ENCODE data around the gene CLEC16A.

The CLEC16A gene

DNA sequence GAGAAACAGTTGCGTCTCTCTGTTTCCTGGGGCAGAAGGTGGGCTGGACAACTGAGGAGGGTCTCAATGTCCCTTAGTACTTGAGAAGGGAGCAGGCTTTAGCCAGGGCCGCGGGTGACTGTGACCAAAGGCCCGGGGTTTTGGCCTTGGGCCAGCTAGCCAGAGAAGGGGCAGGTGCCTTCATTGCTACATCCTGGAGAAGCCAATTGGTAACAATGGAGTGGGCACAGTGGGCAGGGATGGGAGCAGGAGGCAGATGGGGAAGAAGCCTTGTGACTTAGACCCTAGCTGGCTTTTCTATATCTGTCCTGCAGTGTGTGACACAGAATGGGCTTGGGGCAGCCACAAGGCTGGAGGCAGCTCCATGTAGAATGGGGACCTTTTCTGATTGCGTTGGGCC is 46.0 kb downstream of the CLEC16A start:
- Histone ChIP-seq H3K4me1 (ENCODE audit: control insufficient read depth, low read length) (0 out of 2 replicates have a peak, but pooled peaks cover 5% of the 10 kb centered on the region), H3K79me2 (ENCODE audit: control insufficient read depth, low read length) (no peaks in the 10 kb centered on the region), H3K36me3 (ENCODE audit: control insufficient read depth, low read length) (peaks cover 44% of the 10 kb centered on the region), H3K27ac (ENCODE audit: low read depth, low read length) (no peak overlapping the region), H3K9me3 (ENCODE audit: control insufficient read depth, insufficient read depth, low read length) (no peaks in the 10 kb centered on the region), H3K27me3 (ENCODE audit: control insufficient read depth, low read length) (no peaks in the 10 kb centered on the region), H3K4me3 (ENCODE audit: low read length) (no peak overlapping the region), H3K4me2 (ENCODE audit: low read length) (no peak overlapping the region), H4K20me1 (ENCODE audit: control insufficient read depth, insufficient read depth, low read depth, low read length) (no peaks in the 10 kb centered on the region), H3F3A (ENCODE audit: control insufficient read depth, insufficient read depth) (no peaks in the 10 kb centered on the region), H3K9me2 (replicated peaks; ENCODE audit: control insufficient read depth, low read length) (no peaks in the 10 kb centered on the region)
- TF ChIP-seq, protein P1, sequence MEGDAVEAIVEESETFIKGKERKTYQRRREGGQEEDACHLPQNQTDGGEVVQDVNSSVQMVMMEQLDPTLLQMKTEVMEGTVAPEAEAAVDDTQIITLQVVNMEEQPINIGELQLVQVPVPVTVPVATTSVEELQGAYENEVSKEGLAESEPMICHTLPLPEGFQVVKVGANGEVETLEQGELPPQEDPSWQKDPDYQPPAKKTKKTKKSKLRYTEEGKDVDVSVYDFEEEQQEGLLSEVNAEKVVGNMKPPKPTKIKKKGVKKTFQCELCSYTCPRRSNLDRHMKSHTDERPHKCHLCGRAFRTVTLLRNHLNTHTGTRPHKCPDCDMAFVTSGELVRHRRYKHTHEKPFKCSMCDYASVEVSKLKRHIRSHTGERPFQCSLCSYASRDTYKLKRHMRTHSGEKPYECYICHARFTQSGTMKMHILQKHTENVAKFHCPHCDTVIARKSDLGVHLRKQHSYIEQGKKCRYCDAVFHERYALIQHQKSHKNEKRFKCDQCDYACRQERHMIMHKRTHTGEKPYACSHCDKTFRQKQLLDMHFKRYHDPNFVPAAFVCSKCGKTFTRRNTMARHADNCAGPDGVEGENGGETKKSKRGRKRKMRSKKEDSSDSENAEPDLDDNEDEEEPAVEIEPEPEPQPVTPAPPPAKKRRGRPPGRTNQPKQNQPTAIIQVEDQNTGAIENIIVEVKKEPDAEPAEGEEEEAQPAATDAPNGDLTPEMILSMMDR (IDR thresholded peaks at IDR 0.05; ENCODE audit: low read depth, low read length, poor library complexity, severe bottlenecking): no peak
- TF ChIP-seq EZH2phosphoT487 (IDR thresholded peaks at IDR 0.05; ENCODE audit: borderline replicate concordance, low read length): no peak

DNA sequence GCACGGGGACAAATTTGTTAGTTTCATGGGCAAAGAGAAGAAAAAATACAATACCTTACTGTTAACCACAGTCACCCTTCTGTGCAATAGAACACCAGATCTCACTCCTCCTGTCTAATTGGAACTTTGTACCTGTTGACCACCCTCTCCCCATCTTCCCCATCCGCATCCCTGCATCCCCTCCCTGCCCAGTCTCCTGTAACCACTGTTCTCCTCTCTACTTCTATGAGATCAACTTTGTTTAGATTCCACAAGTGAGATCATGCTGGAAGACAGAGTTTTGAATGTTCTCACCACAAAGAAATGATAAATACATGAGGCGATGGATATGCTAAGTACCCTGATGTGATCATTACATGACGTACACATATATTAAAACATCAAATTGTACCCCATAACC is 47.7 kb downstream of the CLEC16A start:
- Histone ChIP-seq H3K4me3 (ENCODE audit: low read length) (no peak overlapping the region), H3K27ac (ENCODE audit: low read depth, low read length) (no peak overlapping the region)

DNA sequence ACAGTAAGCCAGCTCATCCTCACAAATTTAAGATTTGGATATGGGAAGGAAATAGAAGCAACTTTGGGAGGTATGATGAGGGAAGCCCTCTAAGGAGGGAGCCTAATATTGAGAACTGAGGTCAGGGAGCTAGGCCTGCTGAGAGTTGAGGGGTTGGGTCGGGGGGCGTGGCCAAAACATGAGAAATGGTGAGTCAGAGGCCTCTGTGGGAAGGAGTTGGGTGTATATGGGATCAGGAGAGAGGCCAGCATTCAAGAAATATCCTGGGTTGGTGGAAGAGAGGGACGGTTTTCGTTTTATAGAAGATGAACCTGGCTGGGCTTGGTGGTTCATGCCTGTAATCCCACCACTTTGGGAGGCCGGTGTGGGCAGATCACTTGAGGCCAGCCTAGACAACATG is 48.4 kb downstream of the CLEC16A start:
- Histone ChIP-seq H3K9me2 (replicated peaks; ENCODE audit: control insufficient read depth, low read length) (no peaks in the 10 kb centered on the region), H3K4me3 (ENCODE audit: low read length) (no peak overlapping the region), H4K20me1 (ENCODE audit: control insufficient read depth, insufficient read depth, low read depth, low read length) (no peaks in the 10 kb centered on the region), H3K4me1 (ENCODE audit: control insufficient read depth, low read length) (no peaks in the 10 kb centered on the region), H3K4me2 (ENCODE audit: low read length) (no peak overlapping the region), H3K79me2 (ENCODE audit: control insufficient read depth, low read length) (no peaks in the 10 kb centered on the region), H3K27ac (ENCODE audit: low read depth, low read length) (no peak overlapping the region), H3K27me3 (ENCODE audit: control insufficient read depth, low read length) (no peaks in the 10 kb centered on the region), H3F3A (ENCODE audit: control insufficient read depth, insufficient read depth) (no peaks in the 10 kb centered on the region), H3K36me3 (ENCODE audit: control insufficient read depth, low read length) (peaks cover 42% of the 10 kb centered on the region), H3K9me3 (ENCODE audit: control insufficient read depth, insufficient read depth, low read length) (no peaks in the 10 kb centered on the region)
- no peak for TF ChIP-seq EZH2phosphoT487 (IDR thresholded peaks at IDR 0.05; ENCODE audit: borderline replicate concordance, low read length)
- TF ChIP-seq, protein P1 (IDR thresholded peaks at IDR 0.05; ENCODE audit: low read depth, low read length, poor library complexity, severe bottlenecking): no peak

More for the DNA sequence above, 47.7 kb downstream of the CLEC16A start:
- Histone ChIP-seq H3K9me3 (ENCODE audit: control insufficient read depth, insufficient read depth, low read length) (no peaks in the 10 kb centered on the region), H3K27me3 (ENCODE audit: control insufficient read depth, low read length) (no peaks in the 10 kb centered on the region), H3K79me2 (ENCODE audit: control insufficient read depth, low read length) (no peaks in the 10 kb centered on the region), H3F3A (ENCODE audit: control insufficient read depth, insufficient read depth) (no peaks in the 10 kb centered on the region), H3K4me2 (ENCODE audit: low read length) (no peak overlapping the region), H3K9me2 (replicated peaks; ENCODE audit: control insufficient read depth, low read length) (no peaks in the 10 kb centered on the region), H3K36me3 (ENCODE audit: control insufficient read depth, low read length) (peaks cover 46% of the 10 kb centered on the region), H3K4me1 (ENCODE audit: control insufficient read depth, low read length) (0 out of 2 replicates have a peak, but pooled peaks cover 5% of the 10 kb centered on the region), H4K20me1 (ENCODE audit: control insufficient read depth, insufficient read depth, low read depth, low read length) (no peaks in the 10 kb centered on the region)
- no peak for TF ChIP-seq EZH2phosphoT487 (IDR thresholded peaks at IDR 0.05; ENCODE audit: borderline replicate concordance, low read length)
- TF ChIP-seq, protein P1 (IDR thresholded peaks at IDR 0.05; ENCODE audit: low read depth, low read length, poor library complexity, severe bottlenecking): no peak
